ENCODE data around the gene MED27. TPM values are rescaled to one million over a fixed set of nuclear protein-coding genes. Genes with fewer than 3 reads are reported as not detected.
A peak's percentile ranks its signal among the peaks of the same experiment; 100 is the strongest.

The MED27 gene
- total and polyA plus RNA-seq, 9 of the 15 experiments (the other 6 are each of a cell fraction or from before 2014, with no cell fraction given): 24.4 to 91.0 (median 36.1) TPM

GRCh38 chr9:131838530-131839280 lies 241.0 kb downstream of the MED27 start:
- intact Hi-C loops (cut with micrococcal nuclease): no loop called here
- Histone ChIP-seq H3K4me1 (replicated peaks in 1 of 2; ENCODE audit: control insufficient read depth in 2 of 2, insufficient read depth in 2 of 2, low read length in 2 of 2) (peaks cover 10 to 17% of the 10 kb centered on the region in 2 experiments), H3K36me3 (ENCODE audit: control insufficient read depth, insufficient read depth, low read length) (no peaks in the 10 kb centered on the region), H3K9ac (ENCODE audit: insufficient read depth in 1 of 2, low read depth in 2 of 2, low read length in 2 of 2) (no peak overlapping the region; a peak in 1 of 4 replicates), H3K27me3 (ENCODE audit: control insufficient read depth in 2 of 2, insufficient read depth in 2 of 2, low read length in 2 of 2) (peaks cover 47 to 79% of the 10 kb centered on the region in 2 experiments), H3K27ac (ENCODE audit: extremely low read depth, low read depth, low read length) (no peak overlapping the region), H4K20me1 (replicated peaks; ENCODE audit: control insufficient read depth, insufficient read depth, low read length) (no peaks in the 10 kb centered on the region; the same call in 1 of the 2 replicates), H3K79me2 (ENCODE audit: control insufficient read depth, insufficient read depth, low read length) (no peaks in the 10 kb centered on the region), H2AFZ (ENCODE audit: low read depth, low read length) (peak overlapping the region; percentile 76; the same call in 1 of the 2 replicates), H3K9me1 (ENCODE audit: control insufficient read depth, insufficient read depth, low read length) (no peaks in the 10 kb centered on the region), H3K4me2 (ENCODE audit: insufficient read depth, low read length) (no peak overlapping the region), H3K4me3 (no peak overlapping the region), H3K9me3 (replicated peaks; ENCODE audit: control insufficient read depth, insufficient read depth, low read depth, low read length) (peaks cover 4% of the 10 kb centered on the region; the same call in 1 of the 2 replicates)
- FAIRE-seq: no peak
- no peak for DNase-seq (ENCODE audit: extremely low read depth in 1 of 4, low spot score in 3 of 4)
- in situ Hi-C loops (cut with MboI): no loop called here
- POLR2A ChIA-PET: interaction anchor here (0.6 kb wide), 2 partner anchors 71 to 381 kb away, joined by 3 to 4 read pairs; no protein-coding TSS in a partner anchor
- CTCF ChIA-PET (ENCODE audit: low intra/inter-chr PET ratio): no interaction called here
- peak; percentile 49; the same call in 2 of the 3 replicates for ATAC-seq
- 33% methylated on average over 16 of the region's 22 CpGs for WGBS (ENCODE audit: insufficient coverage, low coverage, missing lambda C conversion rate)
- no peak for TF ChIP-seq NFIX (CRISPR knock-in tag; IDR thresholded peaks at IDR 0.05; ENCODE audit: low read depth)
- TF ChIP-seq CTCF (IDR thresholded peaks at IDR 0.05 in 2 of 3, conservative IDR thresholded peaks at IDR 0.05 in 1 of 3; ENCODE audit: insufficient read depth in 2 of 3, low read depth in 1 of 3, low read length in 3 of 3): peak in 2 of 3 experiments; percentile 17 to 26; a peak in 2 of 6 replicates
- TF ChIP-seq ZNF24 (IDR thresholded peaks at IDR 0.05): peak; percentile 91
- peak; percentile 58; the same call in 1 of the 2 replicates for TF ChIP-seq ZBTB7A (IDR thresholded peaks at IDR 0.05; ENCODE audit: borderline replicate concordance, control insufficient read depth, low read depth, low read length)
- TF ChIP-seq ZNF263 (CRISPR knock-in tag; IDR thresholded peaks at IDR 0.05; ENCODE audit: borderline replicate concordance): peak; percentile 67
- no TSS peak for BruUV-seq (replicated peaks)

Measured in K562 (cell line).